Measurements from ENCODE around the gene NKAIN2.
"Not testable (repeated sequence)": the region's sequence is repeated elsewhere in the genome, so short reads cannot be mapped to it uniquely, and the experiment has no call there.

The NKAIN2 gene

GRCh38 chr6:123895346-123895745, 91.7 kb downstream of the NKAIN2 start:
- DNase-seq (ENCODE audit: low spot score): no peak

DNA sequence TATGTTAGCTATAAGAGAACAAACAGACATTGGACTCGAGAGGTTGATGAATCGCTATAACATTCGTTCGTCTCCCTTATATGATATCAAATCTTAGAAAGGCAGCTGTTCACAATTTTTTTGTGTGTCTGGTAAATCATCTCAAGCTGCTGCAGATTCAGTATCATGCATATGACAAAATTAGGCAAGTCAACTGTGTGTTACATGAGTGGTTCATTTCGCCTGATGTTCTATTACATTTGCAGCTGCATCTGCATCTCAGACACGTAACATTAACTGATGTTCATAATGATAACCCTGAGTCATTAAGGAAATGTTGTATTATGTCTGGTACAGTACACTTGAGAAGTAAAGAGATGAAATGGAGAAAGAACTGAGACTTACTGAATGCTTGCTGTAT, 92.1 kb downstream of the NKAIN2 start:
- no peak for DNase-seq (ENCODE audit: low spot score)

DNA sequence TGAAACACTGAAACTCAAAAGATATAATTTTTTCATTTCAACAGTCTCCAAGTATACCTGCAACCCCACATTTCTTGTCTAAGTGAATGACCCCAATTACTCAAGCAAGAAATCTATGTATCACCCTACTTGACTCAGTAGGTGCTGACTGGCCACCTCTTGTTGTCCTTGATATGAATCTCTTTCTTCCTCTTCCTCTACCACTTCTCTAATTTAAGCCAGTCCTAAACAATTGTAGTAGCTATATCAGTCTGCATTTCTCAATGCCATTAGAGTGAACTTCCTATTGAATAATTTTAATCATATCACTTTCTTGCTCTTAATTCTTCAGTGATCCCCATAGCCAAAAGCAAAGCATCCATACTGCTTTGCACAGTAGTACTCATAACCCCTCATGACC, 93.2 kb downstream of the NKAIN2 start:
- no peak for DNase-seq (ENCODE audit: low spot score)

- no peak for DNase-seq (ENCODE audit: low spot score)
These were observed 94.3 kb downstream of the NKAIN2 start for GRCh38 chr6:123897965-123898364.

GRCh38 chr6:123898665-123899064, 95.0 kb downstream of the NKAIN2 start:
- DNase-seq (ENCODE audit: low spot score): no peak

- no peak for DNase-seq (ENCODE audit: low spot score)
These were observed 96.1 kb downstream of the NKAIN2 start for GRCh38 chr6:123899745-123900144.

DNA sequence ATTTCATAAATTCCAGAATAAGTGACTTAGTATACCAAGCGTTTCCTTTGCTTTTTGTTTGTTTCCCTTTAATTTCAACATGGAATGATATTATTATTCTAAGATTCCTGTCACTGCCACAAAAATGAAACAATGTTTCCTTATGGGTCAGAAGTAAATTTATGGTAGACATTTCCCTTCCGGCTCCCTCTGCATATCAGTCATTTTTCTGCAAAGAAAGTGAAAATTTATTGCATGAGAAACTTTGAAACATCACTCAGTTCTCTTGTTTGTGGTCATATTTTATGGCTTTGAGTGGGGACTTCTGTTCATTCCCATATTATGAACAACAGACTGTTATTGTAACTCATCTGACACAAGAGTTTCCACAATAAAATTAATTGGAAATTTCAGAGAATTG, 97.8 kb downstream of the NKAIN2 start:
- no peak for DNase-seq (ENCODE audit: low spot score)

GRCh38 chr6:123902738-123903313, 99.2 kb downstream of the NKAIN2 start:
- DNase-seq (ENCODE audit: low spot score): no peak

DNA sequence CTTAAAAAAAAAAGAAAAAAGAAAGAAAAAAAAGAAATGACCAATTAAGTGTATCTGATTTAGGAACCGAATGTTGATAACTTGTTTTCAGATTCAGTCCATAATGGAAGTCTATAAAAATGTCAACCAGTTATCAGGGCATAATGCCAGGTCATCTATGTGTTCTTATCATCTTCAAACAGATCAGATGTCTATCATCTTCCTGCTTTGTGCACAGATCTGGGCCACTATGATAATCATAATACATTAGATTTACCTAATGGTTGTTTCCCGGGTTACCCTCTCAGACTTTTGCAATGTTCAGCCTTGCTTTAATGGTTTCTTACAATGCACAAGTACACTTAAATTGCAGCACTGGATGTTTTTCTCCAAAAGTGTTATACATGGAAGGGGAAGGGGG, 100.6 kb downstream of the NKAIN2 start:
- DNase-seq (ENCODE audit: low spot score): no peak

DNA sequence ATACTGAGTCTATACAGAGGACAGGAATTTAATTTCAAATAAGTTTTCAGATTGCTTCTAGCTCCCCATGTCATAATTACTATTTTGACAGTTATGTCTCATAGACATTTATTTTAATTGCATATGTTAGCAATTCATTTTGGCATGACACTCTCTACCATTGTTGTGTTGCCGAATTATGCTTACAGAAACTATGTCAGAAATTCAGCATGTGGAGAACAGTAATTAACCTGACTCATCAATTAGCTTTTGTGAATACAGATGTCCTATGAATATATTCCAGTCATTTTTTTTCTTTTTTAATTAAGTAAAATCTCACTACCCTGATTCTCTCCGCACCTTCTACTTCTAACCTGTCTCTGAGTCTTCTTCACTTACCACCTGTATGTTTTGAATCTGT, 105.1 kb downstream of the NKAIN2 start:
- no peak for DNase-seq (ENCODE audit: low spot score)

DNA sequence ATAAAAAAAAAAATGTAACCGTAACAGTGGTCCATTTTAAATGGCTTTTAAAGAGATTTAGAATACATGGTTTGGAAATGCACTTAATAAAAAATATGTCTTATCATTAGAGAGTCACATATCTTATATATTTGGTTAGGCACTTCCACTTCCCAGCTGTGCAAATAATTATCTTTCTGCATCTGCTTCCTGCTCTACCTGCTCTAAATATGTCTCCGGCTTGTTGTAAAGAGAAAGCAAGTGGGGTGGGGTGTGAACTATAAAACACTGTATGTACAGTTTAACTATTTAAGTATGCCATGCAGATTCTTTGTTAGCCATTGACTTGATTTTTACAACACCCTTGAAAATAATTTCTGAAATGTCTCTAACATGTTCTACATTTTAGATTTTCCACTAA, 106.3 kb downstream of the NKAIN2 start:
- DNase-seq (ENCODE audit: low spot score): no peak

DNA sequence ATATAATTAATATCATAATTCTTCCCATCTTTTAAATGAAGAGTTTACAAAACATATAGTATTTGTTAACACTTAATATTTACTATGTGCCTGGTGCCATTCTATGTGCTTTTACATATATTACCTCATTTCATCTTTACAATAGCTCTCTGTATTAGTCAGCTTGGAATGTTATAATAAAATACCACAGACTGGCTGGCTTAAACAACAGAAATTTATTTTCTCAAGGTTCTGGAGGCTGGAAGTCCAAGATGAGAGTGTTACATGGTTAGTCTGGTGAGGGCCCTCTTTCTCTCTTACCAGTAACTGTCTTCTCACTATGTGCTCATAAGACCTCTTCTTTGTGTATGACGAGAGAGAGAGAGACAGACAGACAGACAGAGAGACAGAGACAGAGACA, 110.2 kb downstream of the NKAIN2 start:
- DNase-seq (ENCODE audit: low spot score): no peak

GRCh38 chr6:123923379-123923778, 119.7 kb downstream of the NKAIN2 start:
- DNase-seq (ENCODE audit: low spot score): not testable (repeated sequence)

DNA sequence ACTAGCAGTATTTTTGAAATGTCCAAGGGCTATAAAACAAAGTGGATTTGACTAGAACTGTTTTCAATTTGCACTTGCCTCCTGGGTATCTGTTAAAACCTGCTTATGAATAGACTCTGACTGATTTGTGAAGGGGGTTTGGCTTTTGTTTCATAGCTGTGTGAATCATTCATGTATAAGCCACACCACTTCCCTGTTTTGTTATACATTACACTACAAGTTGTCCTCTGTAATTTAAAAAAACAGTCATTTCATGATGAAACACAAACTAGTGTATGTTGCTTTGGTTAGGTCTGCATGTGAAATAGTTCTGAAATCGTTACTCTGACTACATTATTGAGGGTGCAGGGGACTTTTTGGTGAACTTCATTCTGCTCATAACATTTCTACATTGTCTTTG, 121.7 kb downstream of the NKAIN2 start:
- DNase-seq (ENCODE audit: low spot score): no peak

GRCh38 chr6:123925842-123926399, 122.3 kb downstream of the NKAIN2 start:
- DNase-seq (ENCODE audit: low spot score): no peak

DNA sequence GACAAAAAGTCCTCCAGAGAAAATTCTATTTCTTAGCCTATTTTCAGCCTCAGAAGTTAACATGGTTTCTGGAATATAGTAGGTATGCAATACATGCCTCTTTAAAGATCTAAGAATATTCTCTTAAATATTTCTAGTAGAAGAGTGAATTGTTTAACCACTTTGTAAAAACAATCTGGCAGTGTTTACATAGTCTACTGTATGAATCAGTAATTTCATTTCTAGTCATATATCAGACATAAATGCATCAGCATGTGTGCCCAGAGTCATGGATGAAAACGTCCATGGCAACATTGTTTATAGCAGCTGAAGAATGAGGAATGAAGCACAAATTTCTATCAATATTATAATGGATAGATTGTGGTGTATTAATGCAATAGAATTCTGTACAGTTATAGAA, 124.9 kb downstream of the NKAIN2 start:
- no peak for DNase-seq (ENCODE audit: low spot score)

- no peak for DNase-seq (ENCODE audit: low spot score)
These were observed 128.3 kb downstream of the NKAIN2 start for GRCh38 chr6:123931928-123932327.

DNA sequence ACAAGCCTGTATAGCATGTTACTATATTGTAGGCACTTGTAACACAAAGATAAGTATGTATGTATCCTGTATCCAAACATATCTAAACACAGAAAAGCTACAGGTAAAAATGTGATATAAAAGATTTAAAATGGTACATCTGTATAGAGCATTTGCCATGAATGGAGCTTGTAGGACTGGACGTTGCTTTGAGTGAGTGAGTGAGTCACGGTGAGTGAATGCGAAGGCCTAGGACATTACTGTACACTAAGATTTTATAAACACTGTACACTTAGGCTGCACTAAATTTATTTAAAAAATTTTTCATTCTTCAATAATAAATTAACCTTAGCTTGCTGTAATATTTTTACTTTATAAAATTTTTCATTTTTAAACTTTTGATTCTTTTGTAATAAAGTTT, 136.9 kb downstream of the NKAIN2 start:
- no peak for DNase-seq (ENCODE audit: low spot score)

- DNase-seq (ENCODE audit: low spot score): no peak
These were observed 138.2 kb downstream of the NKAIN2 start for GRCh38 chr6:123941855-123942254.

DNA sequence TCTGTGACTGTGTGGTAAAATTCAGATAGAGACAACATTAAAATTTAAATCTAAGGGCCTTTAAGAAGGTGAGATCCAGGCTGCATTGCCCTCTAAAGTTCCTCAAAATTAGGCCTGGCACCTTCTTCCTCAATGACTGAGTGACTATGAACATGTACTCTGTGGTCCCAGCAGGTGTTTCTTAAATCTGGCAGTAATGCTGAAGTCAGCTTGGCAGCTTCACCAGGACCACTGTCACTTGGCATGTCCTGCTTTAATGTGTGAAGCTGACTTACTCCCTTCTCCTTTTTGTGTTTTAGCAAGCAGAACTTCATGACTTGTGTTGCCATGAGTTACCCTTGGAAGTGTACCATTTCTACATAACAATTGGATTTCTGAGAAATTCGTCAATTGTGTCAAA, 141.7 kb downstream of the NKAIN2 start:
- DNase-seq (ENCODE audit: low spot score): no peak

DNA sequence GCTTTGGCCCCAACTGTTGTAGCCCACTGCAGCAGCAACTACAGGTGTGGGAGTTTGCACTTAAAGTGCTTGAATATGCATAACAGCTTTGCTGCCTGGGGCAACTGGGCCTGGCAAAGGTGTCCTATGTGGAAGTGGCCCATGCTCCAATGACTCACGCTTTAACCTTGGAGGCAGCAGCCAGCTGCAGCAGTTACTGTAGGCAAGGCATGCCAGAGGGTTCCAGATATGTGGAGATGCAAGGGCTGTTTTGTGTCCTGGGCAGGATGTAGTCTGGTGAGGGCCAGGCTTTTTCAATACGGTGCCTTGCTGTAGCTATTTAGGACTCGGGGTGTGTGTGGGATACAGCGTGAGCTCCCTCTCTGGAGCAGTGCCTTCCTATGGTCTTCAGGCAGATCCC, 150.3 kb downstream of the NKAIN2 start:
- no peak for DNase-seq (ENCODE audit: low spot score)

DNA sequence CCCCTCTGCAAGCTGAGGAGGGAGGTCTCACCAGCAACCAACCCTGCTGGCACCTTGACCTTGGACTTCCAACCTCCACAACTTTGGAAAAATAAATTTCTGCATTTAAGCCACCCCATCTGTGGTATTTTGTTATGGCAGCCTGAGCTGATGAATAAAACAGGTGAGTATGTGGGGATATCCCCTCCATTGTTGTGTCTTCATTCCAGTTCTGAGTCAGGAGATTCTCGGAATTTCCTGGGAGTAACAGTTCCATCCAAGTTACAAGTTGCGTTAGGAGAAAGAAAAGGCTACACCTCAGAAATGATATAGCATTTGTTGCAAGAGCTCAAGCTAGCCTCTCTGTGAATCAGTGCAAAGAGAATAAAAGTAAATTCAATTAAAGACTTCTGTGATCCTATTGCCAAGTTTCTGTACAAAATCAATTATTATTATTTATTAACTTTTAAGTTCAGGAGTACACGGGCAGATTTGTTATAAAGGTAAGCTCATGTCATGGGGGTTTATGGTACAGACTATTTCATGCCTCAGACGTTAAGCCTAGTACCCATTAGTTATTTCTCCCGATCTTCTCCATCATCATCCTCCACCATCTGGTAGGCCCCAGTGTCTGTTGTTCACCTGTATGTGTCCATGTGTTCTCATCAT, 153.0 kb downstream of the NKAIN2 start:
- DNase-seq (ENCODE audit: low spot score): no peak

GRCh38 chr6:123962508-123962907, 158.8 kb downstream of the NKAIN2 start:
- DNase-seq (ENCODE audit: low spot score): no peak

DNA sequence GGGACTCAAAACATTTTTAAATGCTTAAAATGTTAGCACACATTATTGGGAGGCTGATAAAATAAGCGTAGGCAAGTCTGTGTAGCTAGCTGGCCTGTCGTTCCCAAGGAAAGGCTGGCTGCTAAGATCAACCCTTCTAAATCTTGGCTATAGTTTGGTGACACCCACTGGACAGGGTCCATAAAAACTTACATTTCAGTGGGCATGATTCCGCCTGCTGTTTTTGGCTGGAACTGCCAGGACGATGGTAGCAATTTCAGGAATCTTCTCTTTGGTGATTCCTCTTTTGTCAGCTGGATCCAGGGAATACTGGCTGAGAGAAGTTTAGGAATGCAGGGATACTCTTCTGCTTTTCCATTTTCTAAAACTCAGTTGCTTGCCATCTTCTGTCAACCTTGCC, 162.2 kb downstream of the NKAIN2 start:
- no peak for DNase-seq (ENCODE audit: low spot score)

Measured in GM03348 (cell line).